NCI-H1694 (cell line): ENCODE measurements around the gene CORO2A.

Experiments
- DNase-seq: peaks from one replicate; lab custom pipeline; 2025; lab: John Stamatoyannopoulos, UW

The CORO2A gene

GRCh38 chr9:98219364-98219716, 26.9 kb upstream of the CORO2A start:
- DNase-seq: no peak

GRCh38 chr9:98218562-98219363, 26.3 kb upstream of the CORO2A start:
- no peak for DNase-seq

- DNase-seq: no peak
Measured at GRCh38 chr9:98217255-98217654, 24.8 kb upstream of the CORO2A start.

- DNase-seq: no peak
Measured at GRCh38 chr9:98216391-98216790, 24.0 kb upstream of the CORO2A start.

- DNase-seq: no peak
Measured at GRCh38 chr9:98215821-98216220, 23.4 kb upstream of the CORO2A start.

GRCh38 chr9:98215271-98215670, 22.8 kb upstream of the CORO2A start:
- DNase-seq: no peak

GRCh38 chr9:98214811-98215210, 22.4 kb upstream of the CORO2A start:
- no peak for DNase-seq

GRCh38 chr9:98211260-98211659, 18.8 kb upstream of the CORO2A start:
- no peak for DNase-seq

- DNase-seq: no peak
Measured at GRCh38 chr9:98210435-98210834, 18.0 kb upstream of the CORO2A start.

- DNase-seq: no peak
Measured at GRCh38 chr9:98209530-98209929, 17.1 kb upstream of the CORO2A start.

GRCh38 chr9:98208635-98209034, 16.2 kb upstream of the CORO2A start:
- no peak for DNase-seq

- no peak for DNase-seq
Measured at GRCh38 chr9:98207606-98208005, 15.2 kb upstream of the CORO2A start.

- no peak for DNase-seq
Measured at GRCh38 chr9:98206754-98207153, 14.3 kb upstream of the CORO2A start.

- no peak for DNase-seq
Measured at GRCh38 chr9:98204692-98205091, 12.3 kb upstream of the CORO2A start.

- no peak for DNase-seq
Measured at GRCh38 chr9:98203153-98203552, 10.7 kb upstream of the CORO2A start.

- DNase-seq: no peak
Measured at GRCh38 chr9:98202252-98202651, 9.8 kb upstream of the CORO2A start.

GRCh38 chr9:98201749-98202148, 9.3 kb upstream of the CORO2A start:
- no peak for DNase-seq

- DNase-seq: no peak
Measured at GRCh38 chr9:98201102-98201501, 8.7 kb upstream of the CORO2A start.

- DNase-seq: no peak
Measured at GRCh38 chr9:98199388-98200033, 7.1 kb upstream of the CORO2A start.

GRCh38 chr9:98195671-98196070, 3.2 kb upstream of the CORO2A start:
- no peak for DNase-seq

- no peak for DNase-seq
Measured at GRCh38 chr9:98193336-98193944, 1.0 kb upstream of the CORO2A start.

- no peak for DNase-seq
Measured at GRCh38 chr9:98191671-98192502, 550 bp downstream of the CORO2A start.
